ENCODE results near the gene ZNF503.

Gene ZNF503

GRCh38 chr10:75432176-75432575 is 30.6 kb upstream of the ZNF503 start:
- no peak for TF ChIP-seq CTCF (IDR thresholded peaks at IDR 0.05; ENCODE audit: low read length, missing control alignments)
- no peak overlapping the region for H3K4me3 ChIP-seq (replicated peaks; ENCODE audit: low read depth, low read length)
- DNase-seq (ENCODE audit: low read depth) = no peak

GRCh38 chr10:75431180-75432111 is 29.9 kb upstream of the ZNF503 start, which contains the start of gene LRMDA:
LRMDA (plus strand) TSS chr10:75431624.
- peak; percentile 39 for DNase-seq (ENCODE audit: low read depth)
- peak within 1 kb of the TSS; percentile 31 for H3K4me3 ChIP-seq (replicated peaks; ENCODE audit: low read depth, low read length)

GRCh38 chr10:75430000-75430763 is 28.6 kb upstream of the ZNF503 start:
- DNase-seq (ENCODE audit: low read depth) = peak; percentile 42
- no peak overlapping the region for H3K4me3 ChIP-seq (replicated peaks; ENCODE audit: low read depth, low read length)
- TF ChIP-seq CTCF (IDR thresholded peaks at IDR 0.05; ENCODE audit: low read length, missing control alignments) = no peak

More at GRCh38 chr10:75431180-75432111, 29.9 kb upstream of the ZNF503 start, which contains the start of gene LRMDA:
- no peak for TF ChIP-seq CTCF (IDR thresholded peaks at IDR 0.05; ENCODE audit: low read length, missing control alignments)

GRCh38 chr10:75429159-75429827 is 27.7 kb upstream of the ZNF503 start:
- no peak for TF ChIP-seq CTCF (IDR thresholded peaks at IDR 0.05; ENCODE audit: low read length, missing control alignments)
- no peak for DNase-seq (ENCODE audit: low read depth)
- H3K4me3 ChIP-seq (replicated peaks; ENCODE audit: low read depth, low read length) = no peak overlapping the region

GRCh38 chr10:75428434-75429158 is 27.0 kb upstream of the ZNF503 start:
- TF ChIP-seq CTCF (IDR thresholded peaks at IDR 0.05; ENCODE audit: low read length, missing control alignments) = no peak
- H3K4me3 ChIP-seq (replicated peaks; ENCODE audit: low read depth, low read length) = no peak overlapping the region
- no peak for DNase-seq (ENCODE audit: low read depth)

- no peak for TF ChIP-seq CTCF (IDR thresholded peaks at IDR 0.05; ENCODE audit: low read length, missing control alignments)
- H3K4me3 ChIP-seq (replicated peaks; ENCODE audit: low read depth, low read length) = no peak overlapping the region
- no peak for DNase-seq (ENCODE audit: low read depth)
Observed at GRCh38 chr10:75427951-75428350, 26.4 kb upstream of the ZNF503 start.
